ENCODE results near the gene EDA2R. TPM values are rescaled to one million over a fixed set of nuclear protein-coding genes. Genes with fewer than 3 reads are reported as not detected.

Gene EDA2R
- total RNA-seq, 1 donor from 2014 or later = 8.0 TPM

DNA sequence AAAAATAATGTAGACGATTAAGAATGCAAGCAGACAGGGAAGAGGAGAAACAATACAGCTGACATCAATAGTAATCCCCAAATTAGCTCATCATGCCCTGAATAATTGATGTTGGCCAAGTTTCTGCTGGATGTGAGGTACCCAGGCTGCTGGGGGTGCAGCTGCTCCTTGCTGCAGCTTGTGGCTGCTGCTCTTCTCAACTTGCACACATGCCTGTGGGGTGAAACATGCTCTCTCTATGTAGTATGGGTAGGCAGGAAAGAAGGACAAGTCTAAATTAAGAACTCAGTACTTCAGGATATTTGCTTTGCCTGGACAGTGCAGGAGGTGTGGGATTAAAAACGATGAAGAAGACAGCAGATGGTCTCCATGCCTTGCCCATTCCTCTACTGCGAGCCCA, 16.7 kb downstream of the EDA2R start:
- Histone ChIP-seq H3K79me2 (ENCODE audit: low read depth) (peaks cover 12% of the 10 kb centered on the region), H2AFZ (replicated peaks) (no peak overlapping the region), H3K4me2 (no peak overlapping the region), H3K4me3 (no peak overlapping the region), H3K9me3 (ENCODE audit: low read depth) (no peaks in the 10 kb centered on the region), H3K4me1 (no peaks in the 10 kb centered on the region), H3F3A (ENCODE audit: low read depth) (no peaks in the 10 kb centered on the region), H3K36me3 (no peaks in the 10 kb centered on the region), H4K20me1 (ENCODE audit: low read depth) (no peaks in the 10 kb centered on the region), H3K27ac (no peak overlapping the region), H3K27me3 (no peaks in the 10 kb centered on the region), H3K9ac (no peak overlapping the region)
- no peak for DNase-seq (ENCODE audit: low spot score)
- Mint-ChIP-seq H3K4me3 (no peak overlapping the region), H3K9me3 (peaks cover 10% of the 10 kb centered on the region), H3K4me1 (no peaks in the 10 kb centered on the region), H3K27ac (no peak overlapping the region), H3K27me3 (ENCODE audit: insufficient read depth, low read depth) (peaks cover 2% of the 10 kb centered on the region), H3K36me3 (no peaks in the 10 kb centered on the region)
- TF ChIP-seq CTCF (IDR thresholded peaks at IDR 0.05) = no peak
- TF ChIP-seq EZH2 (IDR thresholded peaks at IDR 0.05) = no peak
- no peak for TF ChIP-seq EZH2phosphoT487 (IDR thresholded peaks at IDR 0.05)

- Histone ChIP-seq H3K4me1 (no peaks in the 10 kb centered on the region), H3F3A (ENCODE audit: low read depth) (no peaks in the 10 kb centered on the region), H3K27me3 (no peaks in the 10 kb centered on the region), H3K4me3 (no peak overlapping the region), H2AFZ (replicated peaks) (no peak overlapping the region), H3K9ac (no peak overlapping the region), H3K4me2 (no peak overlapping the region), H3K27ac (no peak overlapping the region), H3K36me3 (no peaks in the 10 kb centered on the region), H3K9me3 (ENCODE audit: low read depth) (no peaks in the 10 kb centered on the region), H4K20me1 (ENCODE audit: low read depth) (no peaks in the 10 kb centered on the region), H3K79me2 (ENCODE audit: low read depth) (no peaks in the 10 kb centered on the region)
- Mint-ChIP-seq H3K36me3 (no peaks in the 10 kb centered on the region), H3K27ac (no peak overlapping the region), H3K27me3 (ENCODE audit: insufficient read depth, low read depth) (no peaks in the 10 kb centered on the region), H3K9me3 (no peaks in the 10 kb centered on the region), H3K4me1 (no peaks in the 10 kb centered on the region), H3K4me3 (no peak overlapping the region)
- DNase-seq (ENCODE audit: low spot score) = no peak
- no peak for TF ChIP-seq EZH2phosphoT487 (IDR thresholded peaks at IDR 0.05)
- TF ChIP-seq EZH2 (IDR thresholded peaks at IDR 0.05) = no peak
- TF ChIP-seq CTCF (IDR thresholded peaks at IDR 0.05) = no peak
Observed at GRCh38 chrX:66616944-66617343, 21.9 kb downstream of the EDA2R start.

DNA sequence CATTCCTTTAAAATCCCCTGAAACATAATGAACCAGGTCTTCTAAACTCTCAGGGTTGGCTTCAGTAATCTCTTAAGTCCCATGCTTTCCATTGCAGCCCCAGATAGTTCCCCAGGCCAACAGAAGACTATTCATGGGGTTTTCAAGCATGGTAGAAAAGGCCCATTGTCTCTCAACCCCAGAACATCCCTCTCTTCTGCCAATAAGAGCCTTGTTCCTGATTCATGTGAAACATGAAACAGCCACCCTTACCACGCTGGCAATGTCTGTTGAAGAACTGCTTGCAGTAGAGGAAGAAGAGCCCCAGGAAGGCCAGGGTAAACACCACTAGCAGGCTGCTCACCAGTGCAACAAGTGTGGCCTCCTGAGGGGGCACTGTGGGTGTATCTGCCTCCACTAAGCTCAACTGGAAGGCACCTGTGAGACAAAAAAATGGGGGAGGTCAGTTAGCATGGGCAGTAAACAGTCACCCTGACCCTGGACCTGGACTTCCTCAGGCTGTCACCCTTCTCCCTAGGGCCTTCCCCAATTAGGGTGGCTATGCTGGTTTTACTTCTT, 36.4 kb downstream of the EDA2R start:
- Mint-ChIP-seq H3K36me3 (no peaks in the 10 kb centered on the region), H3K9me3 (peaks cover 5% of the 10 kb centered on the region), H3K27me3 (ENCODE audit: insufficient read depth, low read depth) (no peaks in the 10 kb centered on the region), H3K4me3 (no peak overlapping the region), H3K27ac (no peak overlapping the region), H3K4me1 (no peaks in the 10 kb centered on the region)
- Histone ChIP-seq H3K4me3 (no peak overlapping the region), H2AFZ (replicated peaks) (no peak overlapping the region), H3K4me2 (no peak overlapping the region), H4K20me1 (ENCODE audit: low read depth) (no peaks in the 10 kb centered on the region), H3K27me3 (no peaks in the 10 kb centered on the region), H3K4me1 (no peaks in the 10 kb centered on the region), H3F3A (ENCODE audit: low read depth) (no peaks in the 10 kb centered on the region), H3K27ac (no peak overlapping the region), H3K36me3 (no peaks in the 10 kb centered on the region), H3K79me2 (ENCODE audit: low read depth) (no peaks in the 10 kb centered on the region), H3K9ac (no peak overlapping the region), H3K9me3 (ENCODE audit: low read depth) (no peaks in the 10 kb centered on the region)
- DNase-seq (ENCODE audit: low spot score) = no peak
- TF ChIP-seq CTCF (IDR thresholded peaks at IDR 0.05) (no peak), EZH2phosphoT487 (IDR thresholded peaks at IDR 0.05) (no peak), EZH2 (IDR thresholded peaks at IDR 0.05) (no peak)

All from neural progenitor cell (in vitro differentiated cells).